ENCODE results near the gene KRTAP5-5.

The KRTAP5-5 gene

DNA sequence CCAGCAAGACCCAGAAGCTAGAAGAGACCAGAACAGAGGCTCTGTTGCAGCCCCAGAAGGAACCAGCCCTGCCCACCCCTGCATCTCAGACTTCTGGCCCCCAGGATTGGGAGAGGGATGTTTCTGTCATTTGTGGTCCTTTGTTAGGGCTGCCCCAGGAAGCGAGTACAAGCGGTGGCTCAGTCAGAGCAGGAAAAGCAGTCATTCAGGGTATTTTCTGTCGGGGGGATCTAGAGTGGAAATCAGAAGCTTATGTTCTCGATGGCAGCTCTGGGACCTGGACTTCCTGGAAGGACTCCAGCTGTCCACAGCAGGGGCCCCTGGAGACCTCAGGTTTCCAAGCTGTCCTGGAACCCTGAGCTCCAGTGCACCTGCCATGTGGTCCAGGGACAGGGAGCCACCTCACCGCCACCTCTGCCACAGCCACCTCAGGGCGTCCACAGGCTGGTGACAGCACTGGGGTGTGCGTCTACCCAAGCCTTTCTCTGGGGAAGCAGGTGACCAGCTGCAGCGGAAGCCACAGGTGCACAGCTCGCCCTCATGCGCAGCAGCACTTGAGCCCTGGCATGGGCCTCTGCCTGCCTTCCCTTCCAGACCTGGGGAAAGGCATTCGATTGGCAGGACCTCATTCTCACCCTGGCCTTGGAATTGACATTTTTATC lies 2.6 kb downstream of the KRTAP5-5 start:
- Histone ChIP-seq H3K9ac (ENCODE audit: low read depth, low read length) (no peak overlapping the region), H3K27me3 (ENCODE audit: insufficient read depth, low read length) (peaks cover 25% of the 10 kb centered on the region), H3K4me1 (ENCODE audit: insufficient read depth, low read length) (0 out of 2 replicates have a peak, but pooled peaks cover 3% of the 10 kb centered on the region), H3K9me3 (ENCODE audit: insufficient read depth, low read depth, low read length) (no peaks in the 10 kb centered on the region), H3K4me3 (ENCODE audit: low read length) (no peak overlapping the region), H3K36me3 (ENCODE audit: insufficient read depth, low read length) (no peaks in the 10 kb centered on the region), H3K27ac (ENCODE audit: low read depth, low read length) (no peak overlapping the region)
- 90% methylated on average over 11 of the region's 11 CpGs for WGBS

DNA sequence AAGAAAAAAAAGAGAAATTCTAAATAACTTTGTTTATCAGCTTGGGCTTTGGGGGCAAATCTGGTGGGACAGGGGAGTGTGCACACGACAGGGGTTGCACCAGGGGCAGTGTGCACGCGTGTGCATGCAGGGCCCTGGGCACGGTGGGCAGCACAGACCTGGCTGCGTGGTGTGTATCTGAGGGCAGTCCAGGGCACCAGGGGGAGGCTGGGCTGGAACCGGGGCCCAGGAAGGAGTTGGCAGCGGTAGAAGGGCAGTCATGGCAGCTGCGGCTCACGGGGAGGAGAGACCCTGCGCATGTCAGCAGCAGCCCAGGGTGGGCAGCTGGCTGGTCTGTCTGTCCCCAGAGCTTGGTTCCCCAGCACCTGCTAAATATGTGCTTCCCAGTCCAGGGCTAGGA lies 4.3 kb downstream of the KRTAP5-5 start:
- H3K4me1 ChIP-seq (ENCODE audit: insufficient read depth, low read length) = 0 out of 2 replicates have a peak, but pooled peaks cover 3% of the 10 kb centered on the region
- H3K36me3 ChIP-seq (ENCODE audit: insufficient read depth, low read length) = no peaks in the 10 kb centered on the region
- no peak overlapping the region for H3K27ac ChIP-seq (ENCODE audit: low read depth, low read length)
- no peak overlapping the region for H3K4me3 ChIP-seq (ENCODE audit: low read length)
- H3K27me3 ChIP-seq (ENCODE audit: insufficient read depth, low read length) = peaks cover 17% of the 10 kb centered on the region
- 93% methylated on average over 10 of the region's 10 CpGs for WGBS
- no peak overlapping the region for H3K9ac ChIP-seq (ENCODE audit: low read depth, low read length)
- H3K9me3 ChIP-seq (ENCODE audit: insufficient read depth, low read depth, low read length) = no peaks in the 10 kb centered on the region

DNA sequence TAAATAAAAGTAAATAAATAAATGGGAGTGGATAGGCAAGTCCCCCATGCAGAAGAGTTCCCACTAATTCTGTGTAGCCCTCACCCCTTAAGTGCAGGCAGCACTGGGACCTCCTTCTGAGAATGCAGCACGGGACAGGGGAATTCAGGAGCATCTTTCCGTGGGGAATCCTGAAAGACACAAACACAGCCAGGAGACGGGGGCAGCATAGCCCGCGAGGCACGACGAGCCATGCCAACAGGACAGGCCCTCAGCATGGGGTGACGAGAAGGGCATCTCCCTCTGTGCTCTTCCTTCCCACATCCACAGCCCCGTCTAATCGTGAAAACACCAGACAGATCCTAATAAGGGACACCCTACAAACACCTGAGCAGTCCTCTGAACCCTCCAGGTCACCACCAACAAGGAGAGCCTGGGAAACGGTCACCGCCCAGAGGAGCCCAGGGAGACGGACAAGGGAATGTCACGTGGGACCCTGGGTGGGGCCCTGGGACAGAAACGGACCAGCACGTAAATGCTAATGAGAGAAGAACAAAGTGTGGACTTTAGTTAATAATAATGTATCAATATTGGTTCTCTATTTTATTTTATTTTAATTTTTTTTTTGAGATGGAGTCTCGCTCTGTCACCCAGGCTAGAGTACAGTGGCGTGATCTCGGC lies 6.8 kb downstream of the KRTAP5-5 start:
- H3K36me3 ChIP-seq (ENCODE audit: insufficient read depth, low read length) = no peaks in the 10 kb centered on the region
- H3K27me3 ChIP-seq (ENCODE audit: insufficient read depth, low read length) = peaks cover 5% of the 10 kb centered on the region
- H3K27ac ChIP-seq (ENCODE audit: low read depth, low read length) = no peak overlapping the region
- WGBS = 95% methylated on average over 19 of the region's 19 CpGs
- no peaks in the 10 kb centered on the region for H3K4me1 ChIP-seq (ENCODE audit: insufficient read depth, low read length)
- no peak overlapping the region for H3K4me3 ChIP-seq (ENCODE audit: low read length)
- H3K9me3 ChIP-seq (ENCODE audit: insufficient read depth, low read depth, low read length) = no peaks in the 10 kb centered on the region
- H3K9ac ChIP-seq (ENCODE audit: low read depth, low read length) = no peak overlapping the region

DNA sequence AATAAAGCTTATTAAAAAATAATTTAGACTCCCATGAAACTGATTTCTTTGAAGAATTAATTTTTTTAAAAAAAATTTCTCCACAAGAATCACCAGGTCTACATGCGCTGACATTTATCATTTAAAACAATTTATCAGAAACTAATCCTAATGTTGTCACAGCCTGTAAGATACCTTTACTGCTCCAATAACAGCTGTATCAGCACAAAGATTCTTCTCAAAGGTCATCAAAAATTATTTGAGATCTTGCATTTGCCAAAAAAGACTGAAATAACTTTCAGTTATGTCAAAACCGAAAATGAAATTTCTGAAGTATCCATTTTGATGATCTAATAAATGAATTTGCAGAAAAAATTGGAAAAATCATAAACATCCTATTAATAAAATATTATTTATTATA lies 8.1 kb downstream of the KRTAP5-5 start:
- Histone ChIP-seq H3K4me3 (ENCODE audit: low read length) (no peak overlapping the region), H3K27me3 (ENCODE audit: insufficient read depth, low read length) (peaks cover 5% of the 10 kb centered on the region), H3K9me3 (ENCODE audit: insufficient read depth, low read depth, low read length) (no peaks in the 10 kb centered on the region), H3K4me1 (ENCODE audit: insufficient read depth, low read length) (no peaks in the 10 kb centered on the region), H3K27ac (ENCODE audit: low read depth, low read length) (no peak overlapping the region), H3K9ac (ENCODE audit: low read depth, low read length) (no peak overlapping the region), H3K36me3 (ENCODE audit: insufficient read depth, low read length) (no peaks in the 10 kb centered on the region)
- 91% methylated on average over 1 of the region's 2 CpGs for WGBS

DNA sequence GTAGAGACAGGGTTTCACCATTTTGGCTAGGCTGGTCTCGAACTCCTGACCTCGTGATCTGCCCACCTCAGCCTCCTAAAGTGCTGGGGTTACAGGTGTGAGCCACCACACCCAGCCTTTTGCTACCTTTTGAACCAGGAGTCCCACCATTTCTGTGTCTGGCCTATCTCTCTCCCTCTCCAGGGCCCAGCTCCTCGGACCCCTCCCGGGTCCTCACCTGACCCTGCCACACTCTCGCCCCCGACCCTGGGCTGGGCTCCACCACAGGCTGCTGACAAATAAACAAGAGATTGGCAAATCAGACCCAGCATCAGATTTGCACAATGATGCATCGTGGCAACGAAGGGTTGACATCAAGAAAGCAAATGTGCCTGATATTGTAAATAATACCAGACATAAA lies 8.8 kb downstream of the KRTAP5-5 start:
- Histone ChIP-seq H3K36me3 (ENCODE audit: insufficient read depth, low read length) (no peaks in the 10 kb centered on the region), H3K9me3 (ENCODE audit: insufficient read depth, low read depth, low read length) (no peaks in the 10 kb centered on the region), H3K27ac (ENCODE audit: low read depth, low read length) (no peak overlapping the region), H3K4me3 (ENCODE audit: low read length) (no peak overlapping the region), H3K27me3 (ENCODE audit: insufficient read depth, low read length) (peaks cover 5% of the 10 kb centered on the region), H3K9ac (ENCODE audit: low read depth, low read length) (no peak overlapping the region), H3K4me1 (ENCODE audit: insufficient read depth, low read length) (no peaks in the 10 kb centered on the region)
- 68% methylated on average over 8 of the region's 8 CpGs for WGBS

DNA sequence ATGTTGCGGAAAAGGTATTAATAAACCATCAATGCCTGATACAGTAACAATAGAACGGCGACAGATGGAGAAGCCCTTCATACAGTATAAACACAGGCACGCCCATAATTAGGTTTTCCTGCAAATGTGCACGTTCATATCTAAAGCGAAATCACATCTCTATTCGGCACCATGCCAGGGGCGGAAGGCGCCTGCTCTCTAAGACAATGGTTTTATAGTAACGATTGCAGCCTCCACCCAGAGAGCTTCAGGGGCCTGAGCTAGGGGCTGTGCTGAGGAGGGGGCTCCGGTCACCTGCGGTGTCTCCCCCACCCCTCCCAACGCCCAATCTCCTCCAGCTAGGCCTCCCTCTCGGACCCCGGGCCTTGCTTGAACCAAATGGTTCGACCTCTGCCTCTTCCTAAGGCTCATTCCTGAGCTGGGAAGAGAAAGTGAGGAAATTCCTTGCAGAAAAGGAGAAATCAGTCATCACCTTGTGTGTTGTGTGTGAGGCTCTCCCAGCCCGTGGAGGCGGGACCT lies 9.6 kb downstream of the KRTAP5-5 start:
- H3K4me1 ChIP-seq (ENCODE audit: insufficient read depth, low read length) = no peaks in the 10 kb centered on the region
- H3K9me3 ChIP-seq (ENCODE audit: insufficient read depth, low read depth, low read length) = no peaks in the 10 kb centered on the region
- H3K4me3 ChIP-seq (ENCODE audit: low read length) = no peak overlapping the region
- no peak overlapping the region for H3K27ac ChIP-seq (ENCODE audit: low read depth, low read length)
- 84% methylated on average over 18 of the region's 18 CpGs for WGBS
- peaks cover 3% of the 10 kb centered on the region; the same call in 1 of the 2 replicates for H3K27me3 ChIP-seq (ENCODE audit: insufficient read depth, low read length)
- H3K9ac ChIP-seq (ENCODE audit: low read depth, low read length) = no peak overlapping the region
- H3K36me3 ChIP-seq (ENCODE audit: insufficient read depth, low read length) = no peaks in the 10 kb centered on the region

DNA sequence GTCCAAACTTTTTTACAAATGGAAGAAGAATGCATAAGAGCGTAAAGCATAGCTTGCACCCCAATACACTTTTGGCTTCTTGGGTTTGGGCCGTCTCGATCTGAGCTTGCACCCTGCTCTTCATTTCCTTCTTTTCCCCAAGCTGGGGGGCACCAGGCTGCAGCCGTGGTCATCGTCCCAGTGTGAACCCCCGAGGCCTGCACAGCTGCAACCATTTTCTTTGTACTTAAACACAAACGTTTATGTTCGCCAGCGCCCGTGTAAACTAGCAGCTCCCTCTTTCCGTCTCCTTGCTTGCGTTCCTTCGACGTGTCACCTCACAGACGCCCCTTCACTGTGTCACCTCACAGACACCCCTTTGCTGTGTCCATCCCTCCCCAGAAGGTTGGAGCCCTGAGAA lies 10.1 kb downstream of the KRTAP5-5 start:
- Histone ChIP-seq H3K27ac (ENCODE audit: low read depth, low read length) (no peak overlapping the region), H3K36me3 (ENCODE audit: insufficient read depth, low read length) (no peaks in the 10 kb centered on the region), H3K4me3 (ENCODE audit: low read length) (no peak overlapping the region), H3K27me3 (ENCODE audit: insufficient read depth, low read length) (peaks cover 3% of the 10 kb centered on the region; the same call in 1 of the 2 replicates), H3K9me3 (ENCODE audit: insufficient read depth, low read depth, low read length) (no peaks in the 10 kb centered on the region), H3K4me1 (ENCODE audit: insufficient read depth, low read length) (no peaks in the 10 kb centered on the region), H3K9ac (ENCODE audit: low read depth, low read length) (no peak overlapping the region)
- WGBS = 81% methylated on average over 15 of the region's 15 CpGs

DNA sequence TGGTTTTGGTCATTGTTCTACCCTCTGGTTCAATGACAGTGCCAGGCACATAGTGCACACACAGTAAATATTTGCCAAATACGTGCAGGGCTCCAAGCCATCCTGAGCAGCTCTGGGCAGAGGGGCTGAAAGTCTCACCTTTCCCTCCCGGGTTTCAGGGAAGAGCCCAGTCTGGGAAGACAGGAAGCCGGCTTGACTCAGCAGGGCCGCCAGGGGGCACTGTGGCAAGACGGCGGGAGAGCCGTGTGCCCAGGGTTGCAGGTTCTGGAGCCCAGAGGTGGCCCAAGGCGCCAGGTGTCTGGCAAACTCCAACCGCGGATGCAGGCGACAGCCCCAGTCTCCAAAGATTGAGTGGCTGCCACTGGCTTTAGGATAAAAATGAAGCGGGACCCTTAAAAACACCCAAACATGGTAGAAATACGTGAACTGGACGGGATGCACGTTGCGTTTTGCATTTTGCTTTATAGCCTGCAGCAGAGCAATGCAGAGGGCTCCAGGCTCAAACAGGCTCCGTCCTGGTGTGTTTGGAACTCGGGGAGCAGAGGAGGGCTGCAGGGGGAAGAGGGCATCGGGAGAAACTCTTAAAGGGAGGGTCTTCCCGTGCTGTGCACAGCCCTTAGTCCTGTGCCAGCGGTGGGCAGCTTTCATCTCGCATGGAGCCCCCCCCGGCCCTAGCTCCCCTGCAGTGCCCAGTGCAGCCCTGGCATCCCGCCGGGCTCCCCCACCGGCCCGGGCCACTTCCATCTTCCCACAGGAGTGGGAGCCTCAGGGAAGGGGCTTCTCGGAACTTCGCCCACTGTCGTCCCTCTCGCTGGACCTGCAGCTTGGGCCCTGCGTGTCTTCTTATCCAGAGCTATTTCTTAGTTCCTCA lies 10.7 kb downstream of the KRTAP5-5 start:
- Histone ChIP-seq H3K4me1 (ENCODE audit: insufficient read depth, low read length) (no peaks in the 10 kb centered on the region), H3K9me3 (ENCODE audit: insufficient read depth, low read depth, low read length) (no peaks in the 10 kb centered on the region), H3K27ac (ENCODE audit: low read depth, low read length) (no peak overlapping the region), H3K4me3 (ENCODE audit: low read length) (no peak overlapping the region), H3K9ac (ENCODE audit: low read depth, low read length) (no peak overlapping the region), H3K36me3 (ENCODE audit: insufficient read depth, low read length) (no peaks in the 10 kb centered on the region), H3K27me3 (ENCODE audit: insufficient read depth, low read length) (peaks cover 3% of the 10 kb centered on the region; the same call in 1 of the 2 replicates)
- WGBS = 57% methylated on average over 32 of the region's 32 CpGs

DNA sequence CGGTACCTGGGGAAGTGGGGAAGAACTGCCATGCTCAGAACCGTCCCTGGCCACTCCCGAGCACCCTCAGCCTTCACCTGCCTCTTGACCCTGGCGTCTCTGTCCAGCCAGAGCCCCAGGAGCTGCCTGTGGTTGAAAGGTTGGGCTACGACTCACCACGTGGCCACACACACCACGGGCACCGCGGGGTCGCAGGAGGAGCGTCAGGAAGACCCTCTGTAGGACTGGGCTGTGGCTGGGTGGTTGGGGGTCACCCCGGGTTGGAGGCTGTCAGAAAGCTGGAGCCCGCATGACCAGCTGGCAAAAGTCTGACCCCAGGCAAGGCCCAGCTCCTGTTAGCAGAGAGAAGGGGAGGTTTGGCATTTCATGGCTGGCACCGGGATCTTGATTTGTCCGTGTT lies 11.5 kb downstream of the KRTAP5-5 start:
- Histone ChIP-seq H3K27me3 (ENCODE audit: insufficient read depth, low read length) (peaks cover 3% of the 10 kb centered on the region; the same call in 1 of the 2 replicates), H3K36me3 (ENCODE audit: insufficient read depth, low read length) (no peaks in the 10 kb centered on the region), H3K4me3 (ENCODE audit: low read length) (no peak overlapping the region), H3K4me1 (ENCODE audit: insufficient read depth, low read length) (no peaks in the 10 kb centered on the region), H3K9me3 (ENCODE audit: insufficient read depth, low read depth, low read length) (no peaks in the 10 kb centered on the region), H3K27ac (ENCODE audit: low read depth, low read length) (no peak overlapping the region), H3K9ac (ENCODE audit: low read depth, low read length) (no peak overlapping the region)
- 93% methylated on average over 15 of the region's 15 CpGs for WGBS

DNA sequence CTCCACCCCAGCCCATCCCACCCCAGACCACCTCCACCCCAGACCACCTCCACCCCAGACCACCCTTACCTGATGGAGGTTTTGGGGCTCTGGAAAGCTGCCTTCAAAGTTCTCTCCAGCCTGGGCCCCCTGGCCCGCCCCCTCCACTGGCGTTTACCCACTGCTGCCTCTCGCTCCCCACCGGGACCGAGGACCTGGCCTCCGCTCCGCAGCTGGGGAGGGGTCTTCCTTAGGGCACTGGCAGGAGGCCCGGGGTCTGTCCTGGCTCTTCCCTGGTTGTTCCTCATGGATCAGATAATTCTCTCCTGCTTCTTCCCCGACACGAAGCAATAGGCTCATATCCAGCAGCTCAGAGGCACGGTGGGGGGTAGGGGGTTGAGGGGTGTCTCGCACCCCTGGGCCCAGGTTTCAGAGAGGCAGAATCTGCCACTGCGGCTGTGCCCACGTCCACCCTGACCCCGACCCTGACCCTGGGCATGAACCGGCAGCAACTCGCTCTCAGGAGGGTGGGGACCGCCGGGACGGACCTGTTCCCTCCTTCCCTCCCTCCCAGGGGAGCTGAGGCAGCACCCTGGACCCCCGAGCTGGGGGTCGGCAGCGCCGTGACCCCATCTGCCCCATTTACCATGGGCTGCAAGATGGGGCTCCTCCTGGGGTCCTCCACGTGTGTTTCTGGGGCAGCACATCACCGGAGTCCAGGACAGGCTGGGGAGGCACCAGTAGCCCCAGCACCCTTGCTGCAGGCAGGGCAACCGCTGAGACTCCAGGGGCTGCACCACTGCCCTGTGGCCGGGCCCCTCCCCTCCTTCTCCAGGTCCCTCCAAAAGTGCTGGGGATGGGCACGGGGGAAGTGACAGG lies 12.9 kb downstream of the KRTAP5-5 start:
- no peak overlapping the region for H3K9ac ChIP-seq (ENCODE audit: low read depth, low read length)
- no peak overlapping the region for H3K4me3 ChIP-seq (ENCODE audit: low read length)
- H3K27me3 ChIP-seq (ENCODE audit: insufficient read depth, low read length) = peaks cover 3% of the 10 kb centered on the region; the same call in 1 of the 2 replicates
- H3K27ac ChIP-seq (ENCODE audit: low read depth, low read length) = no peak overlapping the region
- H3K4me1 ChIP-seq (ENCODE audit: insufficient read depth, low read length) = no peaks in the 10 kb centered on the region
- no peaks in the 10 kb centered on the region for H3K9me3 ChIP-seq (ENCODE audit: insufficient read depth, low read depth, low read length)
- H3K36me3 ChIP-seq (ENCODE audit: insufficient read depth, low read length) = no peaks in the 10 kb centered on the region
- WGBS = 85% methylated on average over 29 of the region's 29 CpGs

All from HUES64 (cell line).